Mucosa of gallbladder (tissue), 1 donor: ENCODE data around the gene MTHFD1L. TPM values are rescaled to one million over a fixed set of nuclear protein-coding genes. Genes with fewer than 3 reads are reported as not detected.
"Not testable (repeated sequence)": the region's sequence is repeated elsewhere in the genome, so short reads cannot be mapped to it uniquely, and the experiment has no call there.

Source experiments
- DNase-seq: peaks from one replicate; pipeline ENCODE4 v3.0.0-alpha.2; 2020; ENCODE audit warnings: low spot score
- total RNA-seq: library from RNA; stranded (reverse); gene quantifications from one replicate; pipeline ENCODE4 v1.2.1, GENCODE V29; 2021
- donor health status: DM: no; HTN: no; CAD: no.

The MTHFD1L gene
- total RNA-seq, 1 donor from 2014 or later, result 10.7 TPM

DNA sequence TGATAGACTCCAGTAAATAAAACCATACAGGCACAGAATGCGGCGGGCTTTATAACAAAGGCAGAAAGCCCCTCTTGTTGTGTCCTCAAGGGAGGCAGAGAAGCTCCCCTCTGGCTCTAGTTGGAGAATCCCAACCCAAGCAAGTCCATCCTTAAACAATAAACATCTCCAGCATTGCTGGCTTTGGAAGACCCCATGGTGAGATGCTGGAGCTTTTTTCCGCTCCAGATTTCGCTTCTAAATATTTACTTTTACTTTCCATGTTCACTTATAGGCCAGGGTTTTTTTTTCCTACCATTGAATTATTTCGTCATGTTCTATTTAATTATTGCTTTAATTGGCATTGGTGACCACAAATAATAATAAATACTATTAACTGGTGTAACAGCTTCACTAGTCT lies 176.2 kb downstream of the MTHFD1L start:
- no peak for DNase-seq

DNA sequence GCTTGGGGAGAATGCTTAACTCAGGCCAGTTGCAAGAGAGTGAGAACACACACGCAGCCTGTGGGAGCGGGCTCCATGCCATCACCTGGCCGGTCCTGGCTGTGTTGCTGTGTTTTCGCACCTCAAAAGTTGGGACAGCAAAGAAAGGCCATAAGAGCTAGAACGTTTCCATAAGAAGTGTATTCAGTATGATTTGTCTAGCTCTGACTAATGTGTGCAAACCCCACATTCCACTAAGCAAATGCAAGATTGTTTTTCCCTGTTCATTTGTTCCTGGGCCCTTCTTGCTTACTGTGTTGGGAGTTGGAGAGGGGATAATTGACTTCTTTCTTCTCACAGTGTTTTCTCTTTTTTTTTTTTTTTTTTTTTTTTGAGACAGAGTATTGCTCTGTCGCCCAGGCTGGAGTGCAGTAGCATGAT lies 177.4 kb downstream of the MTHFD1L start:
- not testable (repeated sequence) for DNase-seq

DNA sequence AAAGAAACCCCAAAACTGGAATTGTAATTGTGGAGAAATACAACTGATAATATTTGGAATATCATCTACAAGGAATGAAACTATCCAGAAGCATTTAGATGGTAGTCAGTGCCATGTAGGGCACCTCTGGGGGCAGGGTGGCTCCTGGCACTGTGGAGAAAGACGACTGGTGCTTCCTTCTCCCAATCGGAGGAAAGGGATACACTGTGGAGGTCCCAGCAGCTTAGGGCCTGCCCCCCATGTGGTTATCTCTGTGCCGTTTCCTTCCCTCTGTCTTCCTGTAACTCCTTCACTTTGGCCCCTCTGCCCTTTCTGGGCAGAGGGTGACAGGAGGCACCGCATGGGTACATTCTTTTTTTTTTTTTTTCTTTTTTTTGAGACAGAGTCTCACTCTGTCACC lies 178.4 kb downstream of the MTHFD1L start:
- DNase-seq, result no peak

DNA sequence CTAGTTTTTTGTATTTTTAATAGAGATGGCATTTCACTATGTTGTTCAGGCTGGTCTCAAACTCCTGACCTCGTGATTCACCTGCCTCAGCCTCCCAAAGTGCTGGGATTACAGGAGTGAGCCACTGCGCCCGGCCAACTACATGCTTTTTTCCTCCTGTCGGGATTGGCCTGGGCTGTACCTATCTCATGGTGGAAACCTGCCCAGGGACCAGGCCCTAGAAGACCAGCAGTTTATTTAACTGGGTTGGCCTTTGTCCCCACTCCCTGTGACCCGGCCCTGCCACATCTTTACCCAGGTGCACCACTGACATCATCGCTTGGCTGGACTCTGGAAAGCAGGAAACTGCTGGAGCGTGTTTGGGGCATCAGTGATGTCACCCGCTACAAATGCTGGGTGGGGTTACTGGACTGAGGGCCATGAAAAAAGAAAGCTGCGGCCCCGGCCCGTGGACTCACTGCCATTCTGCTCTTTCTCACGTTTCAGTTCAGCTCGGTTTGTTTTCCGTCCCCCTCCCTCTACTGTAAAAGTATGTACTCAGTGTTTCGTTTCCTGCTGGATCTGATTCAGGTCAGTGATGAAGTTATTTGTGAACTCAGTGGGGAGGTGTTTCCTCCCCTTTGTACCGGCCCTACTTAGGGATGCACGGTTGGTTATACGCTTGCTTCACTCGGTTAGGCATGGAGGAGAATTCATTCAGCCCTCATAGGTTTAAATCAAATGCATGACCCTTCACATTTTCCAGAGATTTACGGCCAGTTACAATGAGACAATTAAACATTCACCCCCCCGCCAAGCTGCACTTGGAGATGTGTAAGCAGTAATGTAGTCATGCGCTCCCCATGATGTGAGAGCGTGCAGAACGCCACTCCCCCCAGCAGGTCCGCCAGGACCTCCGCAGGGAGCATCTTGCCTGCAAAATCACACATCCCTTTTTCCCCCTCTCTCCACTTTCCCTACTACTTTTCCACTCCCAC lies 179.3 kb downstream of the MTHFD1L start:
- peak; percentile 93 for DNase-seq

DNA sequence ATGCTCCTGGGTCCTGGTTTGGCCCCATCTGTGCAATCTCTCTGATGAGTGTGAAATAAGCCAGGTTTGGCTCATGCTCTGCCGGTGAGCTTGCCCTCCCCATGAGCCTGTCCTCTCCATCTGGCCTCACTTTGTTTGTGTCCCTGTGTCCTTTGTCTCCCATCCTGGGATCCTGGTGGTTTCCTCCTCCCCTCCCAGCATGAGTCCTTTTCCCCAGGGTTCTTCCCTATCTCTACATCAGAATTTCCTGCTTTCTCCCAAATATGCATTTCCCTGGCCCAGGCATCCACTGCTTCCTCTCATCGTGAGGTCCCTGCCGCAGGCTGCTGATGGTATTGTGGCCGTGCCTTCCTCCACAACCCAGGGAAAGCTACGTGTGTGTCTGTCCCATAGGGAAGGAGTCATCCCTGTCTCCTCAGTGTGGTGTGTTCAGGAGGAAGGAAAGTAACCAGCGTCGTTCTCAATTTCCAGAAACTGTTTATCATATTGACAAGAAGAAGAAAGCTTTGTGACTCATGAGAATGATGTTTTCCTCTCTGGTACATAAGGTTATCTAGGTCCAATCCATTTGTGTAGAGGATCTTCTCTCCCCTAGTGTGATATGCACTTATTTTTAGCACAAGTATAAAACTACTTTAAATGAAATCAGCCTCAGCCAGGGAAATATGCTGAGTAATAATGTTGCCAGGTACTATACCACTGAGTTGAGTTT lies 180.2 kb downstream of the MTHFD1L start:
- not testable (repeated sequence) for DNase-seq

GRCh38 chr6:151051164-151051563 lies 185.7 kb downstream of the MTHFD1L start:
- no peak for DNase-seq

GRCh38 chr6:151052021-151052646 lies 186.6 kb downstream of the MTHFD1L start:
- DNase-seq, result no peak

- DNase-seq, result peak; percentile 42
Measured at GRCh38 chr6:151054306-151054705, 188.8 kb downstream of the MTHFD1L start.

DNA sequence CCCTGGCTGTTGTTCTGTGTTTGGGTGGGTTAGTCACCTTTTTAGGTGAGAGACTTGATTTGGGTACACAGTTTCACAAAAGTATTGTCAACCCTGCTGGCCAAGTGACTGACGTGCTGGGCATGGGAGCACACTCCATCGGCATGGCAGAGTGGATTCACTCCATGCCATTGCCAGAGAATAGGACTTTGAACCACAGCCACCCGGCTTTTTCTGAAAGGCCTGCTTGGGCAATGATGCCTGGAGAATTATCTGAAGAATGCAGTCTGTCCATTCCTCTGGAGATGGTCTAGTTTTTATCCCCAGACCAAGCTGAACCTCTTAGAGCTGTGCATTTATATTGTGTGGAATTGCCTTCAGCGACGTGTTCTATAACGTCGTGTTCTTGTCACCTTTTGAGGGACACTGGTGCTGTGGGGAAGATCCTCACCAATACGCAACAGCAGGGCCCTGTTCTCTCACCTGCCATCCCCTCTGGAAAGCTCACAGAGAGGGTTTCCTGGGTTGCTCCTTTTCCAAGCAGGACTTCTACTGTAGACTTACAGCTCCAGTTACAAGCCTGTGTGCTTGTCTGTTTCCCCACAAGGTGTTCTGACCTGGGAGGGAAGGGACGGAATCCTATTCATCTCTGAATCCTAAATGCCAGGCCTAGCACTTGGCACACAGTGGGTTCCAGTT lies 190.9 kb downstream of the MTHFD1L start:
- DNase-seq, result no peak

DNA sequence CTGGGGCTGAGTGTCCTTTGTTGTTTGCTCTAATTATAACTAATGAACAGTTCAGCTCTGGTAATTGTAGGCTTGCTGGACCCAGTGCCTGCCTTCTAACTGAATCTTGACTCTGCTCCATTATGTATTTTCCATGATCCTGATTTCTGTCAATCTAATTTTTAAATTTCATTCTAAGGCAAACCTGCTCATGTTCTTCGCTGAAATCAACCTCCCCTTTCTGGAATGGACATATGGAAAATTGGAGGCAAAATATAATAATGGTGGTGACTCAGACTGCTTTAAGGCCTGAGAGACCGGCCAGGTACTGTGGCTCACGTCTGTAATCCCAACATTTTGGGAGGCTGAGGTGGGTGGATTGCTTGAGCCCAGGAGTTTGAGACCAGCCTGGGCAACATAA lies 191.6 kb downstream of the MTHFD1L start:
- no peak for DNase-seq

GRCh38 chr6:151058021-151058733 lies 192.7 kb downstream of the MTHFD1L start:
- DNase-seq, result no peak

GRCh38 chr6:151059612-151060095 lies 194.2 kb downstream of the MTHFD1L start:
- DNase-seq, result no peak

GRCh38 chr6:151060096-151060765 lies 194.7 kb downstream of the MTHFD1L start:
- no peak for DNase-seq

- DNase-seq, result no peak
Measured at GRCh38 chr6:151060766-151061531, 195.4 kb downstream of the MTHFD1L start.

DNA sequence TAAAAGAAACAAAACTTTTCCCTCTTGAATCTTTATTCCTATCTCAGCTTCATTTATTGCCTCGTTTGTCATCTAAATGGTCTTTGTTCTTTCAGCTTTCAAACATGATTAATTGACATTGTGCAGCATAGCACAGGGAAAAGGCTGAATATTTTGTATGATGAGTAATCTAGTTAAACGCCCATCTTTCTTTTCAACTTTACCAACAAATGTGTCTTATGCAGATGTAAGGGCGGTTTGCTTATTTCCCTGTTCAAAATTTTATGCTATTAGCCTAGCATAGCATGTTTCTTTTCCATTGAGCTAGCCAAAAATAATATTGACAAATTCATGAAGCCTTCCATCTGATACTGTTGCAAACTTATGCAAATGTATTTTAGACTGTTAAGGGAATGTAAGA lies 197.8 kb downstream of the MTHFD1L start:
- no peak for DNase-seq

DNA sequence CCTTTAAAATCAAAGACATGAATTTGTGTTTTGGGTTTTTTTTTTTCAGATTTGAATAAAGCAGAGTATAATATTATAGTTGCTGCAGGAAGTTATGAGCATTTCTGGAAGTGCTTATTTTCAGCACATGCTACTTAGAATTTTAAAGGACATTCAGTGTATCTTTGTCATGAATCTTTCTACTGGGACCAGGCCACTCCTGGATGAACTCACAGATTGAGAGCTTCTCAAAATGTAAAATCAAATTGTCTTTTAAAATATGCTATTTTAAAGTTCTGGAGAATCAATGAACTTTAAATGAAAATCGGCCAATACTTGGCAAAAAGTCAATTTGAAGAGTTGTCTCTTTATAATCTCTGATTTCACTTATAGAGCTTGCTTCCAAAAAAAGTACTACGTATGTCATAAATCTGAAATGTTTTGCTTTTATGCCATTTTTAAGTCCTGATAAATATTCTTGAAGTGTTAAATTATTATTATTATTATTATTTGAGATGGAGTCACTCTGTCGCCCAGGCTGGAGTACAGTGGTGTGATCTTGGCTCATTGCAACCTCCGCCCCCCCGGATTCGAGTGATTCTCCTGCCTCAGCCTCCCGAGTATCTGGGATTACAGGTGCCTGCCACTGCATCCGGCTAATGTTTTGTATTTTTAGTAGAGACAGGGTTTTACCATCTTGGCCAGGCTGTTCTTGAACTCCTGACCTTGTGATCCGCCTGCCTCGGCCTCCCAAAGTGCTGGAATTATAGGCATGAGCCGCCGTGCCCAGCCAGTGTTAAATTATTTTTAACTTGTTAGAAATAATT lies 198.5 kb downstream of the MTHFD1L start:
- no peak for DNase-seq

GRCh38 chr6:151065027-151065815 lies 199.7 kb downstream of the MTHFD1L start:
- DNase-seq, result no peak
